Hepatocyte (in vitro differentiated cells): ENCODE measurements around the gene CDK11B.

Experiments used
- EZH2phosphoT487 ChIP-seq: fragments of 200-600 bp; sonication (generic); IDR thresholded peaks from one replicate; pipeline ENCODE4 v1.6.1; 2018; ENCODE audit warnings: antibody characterized with exemption, mild to moderate bottlenecking, low read depth, moderate library complexity; ENCODE audit not compliant: unreplicated experiment, severe bottlenecking
- TF ChIP-seq, protein P1 (sequence below): fragments of 200-600 bp; sonication (generic); IDR thresholded peaks from 2 replicates; pipeline ENCODE4 v1.5.1; 2016; ENCODE audit warnings: antibody characterized with exemption, mild to moderate bottlenecking; ENCODE audit not compliant: poor library complexity

- TF ChIP-seq, protein P1, sequence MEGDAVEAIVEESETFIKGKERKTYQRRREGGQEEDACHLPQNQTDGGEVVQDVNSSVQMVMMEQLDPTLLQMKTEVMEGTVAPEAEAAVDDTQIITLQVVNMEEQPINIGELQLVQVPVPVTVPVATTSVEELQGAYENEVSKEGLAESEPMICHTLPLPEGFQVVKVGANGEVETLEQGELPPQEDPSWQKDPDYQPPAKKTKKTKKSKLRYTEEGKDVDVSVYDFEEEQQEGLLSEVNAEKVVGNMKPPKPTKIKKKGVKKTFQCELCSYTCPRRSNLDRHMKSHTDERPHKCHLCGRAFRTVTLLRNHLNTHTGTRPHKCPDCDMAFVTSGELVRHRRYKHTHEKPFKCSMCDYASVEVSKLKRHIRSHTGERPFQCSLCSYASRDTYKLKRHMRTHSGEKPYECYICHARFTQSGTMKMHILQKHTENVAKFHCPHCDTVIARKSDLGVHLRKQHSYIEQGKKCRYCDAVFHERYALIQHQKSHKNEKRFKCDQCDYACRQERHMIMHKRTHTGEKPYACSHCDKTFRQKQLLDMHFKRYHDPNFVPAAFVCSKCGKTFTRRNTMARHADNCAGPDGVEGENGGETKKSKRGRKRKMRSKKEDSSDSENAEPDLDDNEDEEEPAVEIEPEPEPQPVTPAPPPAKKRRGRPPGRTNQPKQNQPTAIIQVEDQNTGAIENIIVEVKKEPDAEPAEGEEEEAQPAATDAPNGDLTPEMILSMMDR, result no peak
- no peak for TF ChIP-seq EZH2phosphoT487
Observed at GRCh38 chr1:1670866-1671265, 12.1 kb upstream of the CDK11B start.
